NCI-H2227 treated with DMSO at 0.1 percent for 48 hours (cell line): ENCODE measurements around the gene CRISP2.

Experiments
- DNase-seq: peaks from one replicate; lab custom pipeline; 2025; lab: John Stamatoyannopoulos, UW

The CRISP2 gene

DNA sequence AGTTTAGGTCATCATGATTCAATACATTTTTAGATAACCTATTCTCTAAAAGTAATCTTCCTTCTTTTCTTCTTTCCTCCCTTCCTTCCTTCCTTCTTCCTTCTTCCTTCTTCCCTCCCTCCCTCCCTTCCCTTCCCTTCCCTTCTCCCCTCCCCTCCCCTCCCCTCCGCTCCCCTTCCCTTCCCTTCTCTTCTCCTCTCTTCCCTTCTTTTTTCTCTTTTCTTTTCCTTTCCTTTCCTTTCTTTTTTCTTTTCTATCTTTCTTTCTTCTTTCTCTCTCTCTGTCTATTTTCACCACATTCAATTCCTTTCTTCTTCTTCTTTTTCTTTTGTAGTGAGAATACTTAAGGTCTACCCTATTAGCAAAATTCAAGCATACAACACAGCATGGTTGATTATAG lies 59.4 kb downstream of the CRISP2 start:
- DNase-seq, result no peak

- no peak for DNase-seq
Observed at GRCh38 chr6:49653438-49653837, 59.9 kb downstream of the CRISP2 start.

- DNase-seq, result no peak
Observed at GRCh38 chr6:49651239-49651638, 62.1 kb downstream of the CRISP2 start.

- no peak for DNase-seq
Observed at GRCh38 chr6:49649988-49650387, 63.4 kb downstream of the CRISP2 start.

DNA sequence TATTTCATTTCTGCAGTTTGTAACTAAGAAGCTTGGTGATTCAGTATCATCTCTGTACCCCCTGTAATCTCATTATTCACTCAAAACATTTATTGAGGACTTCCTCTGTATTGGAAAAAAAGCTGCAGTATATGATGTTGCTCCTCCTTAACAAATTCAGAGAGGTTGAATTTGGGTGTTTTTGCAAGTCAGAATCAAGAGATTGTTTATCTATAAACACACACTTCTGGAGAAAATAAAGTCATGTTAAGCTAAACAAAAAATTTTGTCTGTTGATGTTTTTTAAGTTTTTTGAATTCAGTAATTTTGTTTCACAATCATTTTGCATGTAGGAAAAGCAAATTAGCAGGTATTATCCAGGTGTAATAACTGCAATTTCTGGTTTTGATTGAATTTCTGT lies 65.3 kb downstream of the CRISP2 start:
- no peak for DNase-seq

DNA sequence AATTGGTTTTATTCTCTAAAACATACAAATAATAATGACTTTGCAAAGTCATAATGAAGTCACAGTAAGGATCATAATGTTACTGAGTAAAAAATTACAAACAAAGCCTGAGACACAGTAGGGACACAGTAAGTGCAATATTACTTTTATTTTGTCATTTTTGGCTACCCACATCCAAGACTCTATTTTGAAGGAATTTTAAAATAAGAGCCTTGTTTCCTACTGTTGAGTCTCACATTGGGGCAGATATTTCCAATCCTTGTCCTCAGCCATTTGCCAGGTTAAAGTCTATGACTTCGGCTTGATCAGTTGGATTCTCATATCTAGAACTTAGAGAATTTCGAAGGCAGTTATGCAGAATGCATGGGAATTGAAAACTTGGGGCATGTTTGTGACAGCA lies 65.9 kb downstream of the CRISP2 start:
- no peak for DNase-seq

- no peak for DNase-seq
Observed at GRCh38 chr6:49646942-49647341, 66.4 kb downstream of the CRISP2 start.

DNA sequence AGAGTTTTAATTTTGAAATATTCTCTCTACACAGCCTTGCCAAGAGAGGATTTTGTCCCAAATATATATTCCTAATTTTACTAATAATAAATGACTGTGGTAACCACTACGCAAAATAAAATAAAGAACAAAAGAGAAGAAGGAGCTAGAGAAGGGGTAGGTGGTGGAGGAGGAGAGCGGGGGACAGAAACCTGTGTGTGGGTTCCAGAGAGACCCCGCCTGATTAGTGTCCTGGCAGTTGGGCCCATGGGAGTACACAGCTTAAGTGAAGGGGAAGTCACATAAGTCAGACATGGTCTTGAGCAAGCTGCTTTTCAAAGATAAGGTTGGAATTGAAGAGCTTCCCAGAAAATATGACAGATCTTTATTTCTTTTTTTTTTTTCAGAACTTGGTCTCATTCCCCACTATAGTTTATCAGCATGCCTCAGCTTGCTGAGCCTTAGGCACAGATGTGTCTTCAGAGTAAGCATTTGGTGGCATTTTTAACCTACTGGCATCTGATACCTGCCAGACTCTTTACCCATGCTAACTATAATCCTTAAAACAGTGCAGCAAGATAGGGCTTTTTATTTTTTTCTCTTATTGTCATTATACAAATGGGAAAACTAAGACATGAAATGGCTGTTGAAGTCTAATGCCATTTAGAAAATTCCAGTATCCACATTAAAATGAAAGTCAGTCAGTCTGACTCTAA lies 67.1 kb downstream of the CRISP2 start:
- no peak for DNase-seq

- DNase-seq, result no peak
Observed at GRCh38 chr6:49645139-49645538, 68.2 kb downstream of the CRISP2 start.
